K562 (cell line): ENCODE data around the gene KAT2B. TPM values are rescaled to one million over a fixed set of nuclear protein-coding genes. Genes with fewer than 3 reads are reported as not detected.

Experiments used
- DEAF1 ChIP-seq: fragments of 450-650 bp; formaldehyde crosslinking; IDR thresholded peaks from 2 replicates; pipeline ENCODE4 v1.4.0; 2020; ENCODE audit warnings: mild to moderate bottlenecking, moderate library complexity
- HNRNPL ChIP-seq: fragments of 200-400 bp; formaldehyde crosslinking; IDR thresholded peaks from 2 replicates; pipeline ENCODE4 v1.6.1; 2017; ENCODE audit warnings: low read depth, mild to moderate bottlenecking, low read length
- JUND ChIP-seq, 2 experiments: IDR thresholded peaks; 2 replicates in 1 of 2; 3 replicates in 1 of 2; pipeline ENCODE4 v1.6.1; 2011; ENCODE audit warnings: borderline replicate concordance in 2 of 2, low read depth in 2 of 2, low read length in 2 of 2, improper control_type of control experiment in 1 of 2, missing biosample characterization in 1 of 2, missing genetic modification characterization in 1 of 2, missing genetic modification reagents in 1 of 2
- NUFIP1 ChIP-seq: fragments of 450-650 bp; IDR thresholded peaks from 2 replicates; pipeline ENCODE4 v1.6.1; 2018; ENCODE audit not compliant: partially characterized antibody
- PBX2 ChIP-seq, 2 experiments: IDR thresholded peaks in 1 of 2; conservative IDR thresholded peaks in 1 of 2; 2 replicates each; pipeline ENCODE4 v1.6.1; 2016; ENCODE audit warnings: low read depth in 2 of 2, mild to moderate bottlenecking in 1 of 2, missing compliant biosample characterization in 1 of 2, missing genetic modification characterization in 1 of 2, moderate library complexity in 1 of 2
- PTRF ChIP-seq: fragments of 450-650 bp; IDR thresholded peaks from 2 replicates; pipeline ENCODE4 v1.6.1; 2016; ENCODE audit warnings: mild to moderate bottlenecking, missing genetic modification characterization, missing compliant biosample characterization
- TARDBP ChIP-seq: fragments of 450-650 bp; IDR thresholded peaks from 2 replicates; pipeline ENCODE4 v1.6.1; 2016
- TRIM25 ChIP-seq: fragments of 450-650 bp; IDR thresholded peaks from 2 replicates; pipeline ENCODE4 v1.7.0; 2016; ENCODE audit warnings: borderline replicate concordance
- XRCC4 ChIP-seq: IDR thresholded peaks from one replicate; pipeline ENCODE4 v1.6.1; 2011; ENCODE audit not compliant: insufficient read depth, insufficient read length; ENCODE audit errors: extremely low read depth
- ZBTB12 ChIP-seq: fragments of 250-450 bp; sonication (Bioruptor Pico); IDR thresholded peaks from 2 replicates; pipeline ENCODE4 v1.4.0; 2020
- ZNF134 ChIP-seq: fragments of 250-450 bp; sonication (Bioruptor Pico); conservative IDR thresholded peaks from 2 replicates; pipeline ENCODE4 v1.4.0; 2020
- ZNF197 ChIP-seq: fragments of 200-800 bp; sonication (Bioruptor generic); IDR thresholded peaks from 2 replicates; pipeline ENCODE4 v1.6.1; 2016; ENCODE audit warnings: low read depth, missing genetic modification characterization, missing compliant biosample characterization
- ZNF41 ChIP-seq: fragments of 250-450 bp; sonication (Bioruptor Pico); conservative IDR thresholded peaks from 2 replicates; pipeline ENCODE4 v1.4.0; 2020; ENCODE audit warnings: mild to moderate bottlenecking
- polyA plus RNA-seq, 8 experiments: library from polyadenylated mRNA; depleted of rRNA in 4 of 8; stranded (reverse) in 5 of 8; unstranded in 3 of 8; fragments of >200 nt; fragmentation: Nextera tagmentation in 2 of 8; fragmentation: Illumina TruSeq in 1 of 8; extraction: Ambion mirVana in 2 of 8; extraction: Trizol in 1 of 8; gene quantifications; 2 replicates each; pipeline versions ENCODE4 v1.2.1 to v1.2.3, GENCODE V29; 2011 to 2014; ENCODE audit warnings: inconsistent platforms in 1 of 8, missing spikeins in 1 of 8
- total RNA-seq, 7 experiments: library from RNA; depleted of rRNA in 6 of 7; stranded (reverse); fragments of >200 nt in 6 of 7; fragmentation: Illumina TruSeq in 2 of 7; extraction: Trizol in 2 of 7; gene quantifications; 2 replicates each; pipeline versions ENCODE4 v1.2.1 to v1.2.3, GENCODE V29; 2011 to 2021; ENCODE audit warnings: low replicate concordance in 1 of 7
- TF ChIP-seq, protein P1 (sequence below): fragments of 250-450 bp; sonication (Bioruptor Pico); IDR thresholded peaks from 2 replicates; pipeline ENCODE4 v1.5.0; 2020; ENCODE audit warnings: mild to moderate bottlenecking

The KAT2B gene
- total and polyA plus RNA-seq, 9 of the 15 experiments (the other 6 are each of a cell fraction or from before 2014, with no cell fraction given): 3.3 to 14.9 (median 12.2) TPM

- TF ChIP-seq PBX2 (CRISPR knock-in tag; IDR thresholded peaks at IDR 0.05; ENCODE audit: low read depth) (no peak), PBX2 (tag; conservative IDR thresholded peaks at IDR 0.05; ENCODE audit: low read depth) (peak; percentile 65), ZNF41 (CRISPR knock-in tag) (no peak), HNRNPL (no peak), ZNF134 (CRISPR knock-in tag) (no peak), TRIM25 (no peak), ZBTB12 (no peak), ZNF197 (CRISPR knock-in tag) (no peak), JUND (IDR thresholded peaks at IDR 0.05; ENCODE audit: borderline replicate concordance, low read depth, low read length) (no peak), JUND (tag; IDR thresholded peaks at IDR 0.05; ENCODE audit: borderline replicate concordance, low read depth, low read length) (no peak), TARDBP (no peak), DEAF1 (0 out of 2 replicates have a peak, but pooled peaks have one; percentile 5), XRCC4 (no peak), PTRF (tag) (no peak), NUFIP1 (no peak)
- TF ChIP-seq, protein P1, sequence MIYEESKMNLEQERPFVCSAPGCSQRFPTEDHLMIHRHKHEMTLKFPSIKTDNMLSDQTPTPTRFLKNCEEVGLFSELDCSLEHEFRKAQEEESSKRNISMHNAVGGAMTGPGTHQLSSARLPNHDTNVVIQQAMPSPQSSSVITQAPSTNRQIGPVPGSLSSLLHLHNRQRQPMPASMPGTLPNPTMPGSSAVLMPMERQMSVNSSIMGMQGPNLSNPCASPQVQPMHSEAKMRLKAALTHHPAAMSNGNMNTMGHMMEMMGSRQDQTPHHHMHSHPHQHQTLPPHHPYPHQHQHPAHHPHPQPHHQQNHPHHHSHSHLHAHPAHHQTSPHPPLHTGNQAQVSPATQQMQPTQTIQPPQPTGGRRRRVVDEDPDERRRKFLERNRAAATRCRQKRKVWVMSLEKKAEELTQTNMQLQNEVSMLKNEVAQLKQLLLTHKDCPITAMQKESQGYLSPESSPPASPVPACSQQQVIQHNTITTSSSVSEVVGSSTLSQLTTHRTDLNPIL (CRISPR knock-in tag): no peak
Observed at GRCh38 chr3:20038699-20039465, 1.4 kb upstream of the KAT2B start (continued).
